GM10847 (cell line): ENCODE results near the gene SLC9A8.

Experiments
- POLR2A ChIP-seq: IDR thresholded peaks from 2 replicates; pipeline ENCODE4 v1.6.1; 2011; ENCODE audit not compliant: insufficient read length; ENCODE audit errors: extremely low read depth

Gene SLC9A8

DNA sequence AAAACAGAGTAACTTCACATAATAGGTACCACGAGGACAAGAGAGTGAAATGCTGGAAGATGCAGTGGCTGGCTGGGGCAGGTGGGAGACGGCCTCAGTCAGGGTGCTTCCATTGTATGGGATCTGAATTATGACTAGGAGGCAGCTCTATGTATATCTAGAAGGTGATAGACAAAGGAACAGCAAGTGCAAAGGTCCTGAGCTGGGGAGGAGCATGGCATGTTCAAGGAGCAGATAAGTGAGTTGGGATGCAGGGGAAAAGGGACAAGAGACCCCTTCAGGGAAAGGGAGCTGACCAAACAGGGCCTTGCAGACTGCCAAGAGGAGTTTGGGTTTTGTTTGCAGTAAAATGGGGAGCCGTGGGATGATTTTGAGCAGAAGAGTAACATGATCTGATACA is 8.3 kb upstream of the SLC9A8 start:
- TF ChIP-seq POLR2A, result no peak

GRCh38 chr20:49808753-49809152 is 3.9 kb upstream of the SLC9A8 start:
- no peak for TF ChIP-seq POLR2A

GRCh38 chr20:49809803-49810359 is 2.7 kb upstream of the SLC9A8 start:
- no peak for TF ChIP-seq POLR2A

- TF ChIP-seq POLR2A, result no peak
Observed at GRCh38 chr20:49810491-49811190, 2.0 kb upstream of the SLC9A8 start.

DNA sequence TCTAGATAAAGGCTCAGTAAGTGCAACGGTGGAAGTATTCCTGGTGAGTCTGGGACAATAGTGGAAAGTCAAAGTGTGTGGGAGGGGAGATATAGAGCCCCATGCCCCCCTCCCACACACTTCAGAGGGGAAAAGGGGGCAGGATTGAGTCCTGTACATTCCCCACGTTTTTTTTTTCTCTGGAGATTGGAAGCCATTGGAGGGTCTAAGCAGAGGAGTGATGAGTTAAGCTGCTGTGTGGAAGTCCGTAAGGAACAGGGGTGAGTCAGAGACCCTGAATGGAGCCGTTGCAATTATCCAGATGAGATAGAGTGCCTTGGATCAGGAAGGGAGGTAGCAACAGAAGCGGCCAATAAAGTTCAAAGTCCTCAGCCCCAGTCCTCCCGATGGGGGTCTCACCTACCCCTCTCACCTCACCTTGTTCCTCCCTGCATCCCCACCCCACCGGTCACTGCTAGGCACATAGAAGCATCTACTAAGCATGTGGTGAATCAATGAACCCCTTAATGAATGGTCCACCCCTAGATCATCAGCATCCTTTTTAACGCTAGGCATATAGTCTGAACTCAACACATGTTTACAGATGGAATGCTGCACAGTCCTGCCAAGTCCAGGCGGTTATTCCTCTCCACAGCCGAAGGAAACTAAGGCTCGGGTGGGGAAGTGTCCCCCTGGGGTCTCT is 662 bp upstream of the SLC9A8 start:
- no peak for TF ChIP-seq POLR2A

GRCh38 chr20:49813305-49813974 is 812 bp downstream of the SLC9A8 start:
- no peak for TF ChIP-seq POLR2A

DNA sequence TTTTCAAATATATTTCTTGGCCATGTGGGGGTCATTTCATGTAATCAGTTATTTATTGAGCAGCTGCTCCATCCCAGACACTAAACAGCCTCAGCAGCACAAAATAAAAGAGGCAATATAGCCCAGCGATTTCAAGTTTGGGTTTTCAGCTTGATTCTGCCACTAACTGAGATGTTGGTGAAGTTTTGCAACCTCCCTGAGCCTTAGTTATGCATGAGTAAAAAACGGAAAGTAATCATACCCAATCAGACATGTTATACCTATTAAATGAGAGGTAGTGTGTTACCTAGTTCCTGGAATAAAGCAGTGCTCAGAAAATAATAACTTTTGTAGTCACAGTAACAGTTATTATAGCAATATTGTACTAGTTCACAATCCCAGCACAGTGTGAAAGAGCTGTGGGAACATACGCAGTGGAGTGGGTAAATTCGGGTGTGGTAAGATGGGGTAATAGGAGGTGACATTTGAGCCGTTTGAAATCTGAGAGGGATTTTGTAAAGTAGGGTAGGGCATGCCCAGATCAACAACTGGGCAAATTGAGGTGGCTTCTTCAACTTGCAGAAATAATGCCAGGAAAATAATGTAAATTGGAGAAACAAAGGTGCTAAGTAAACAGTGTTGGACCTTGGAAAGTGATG is 1.5 kb downstream of the SLC9A8 start:
- TF ChIP-seq POLR2A, result no peak

- TF ChIP-seq POLR2A, result no peak
Observed at GRCh38 chr20:49818816-49819215, 6.2 kb downstream of the SLC9A8 start.

- no peak for TF ChIP-seq POLR2A
Observed at GRCh38 chr20:49819702-49820101, 7.1 kb downstream of the SLC9A8 start.

DNA sequence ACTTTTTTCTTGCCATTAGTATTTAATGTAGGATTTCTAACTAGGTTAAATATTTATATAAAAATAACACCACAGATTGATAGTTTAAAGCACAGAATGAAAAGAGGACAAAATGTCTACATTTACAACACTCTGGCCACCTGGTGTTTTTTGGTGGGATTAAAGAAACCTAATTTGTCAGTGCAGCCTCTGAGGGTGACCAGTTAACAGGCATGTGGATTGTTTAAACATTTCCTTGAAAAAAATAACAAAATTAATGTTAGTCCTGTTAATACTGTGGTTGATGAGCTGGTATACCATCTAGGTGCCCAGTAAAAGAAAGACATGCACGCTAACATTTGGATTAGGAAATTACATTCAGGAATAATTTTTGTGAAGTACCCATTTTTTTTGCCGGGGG is 8.8 kb downstream of the SLC9A8 start:
- no peak for TF ChIP-seq POLR2A

DNA sequence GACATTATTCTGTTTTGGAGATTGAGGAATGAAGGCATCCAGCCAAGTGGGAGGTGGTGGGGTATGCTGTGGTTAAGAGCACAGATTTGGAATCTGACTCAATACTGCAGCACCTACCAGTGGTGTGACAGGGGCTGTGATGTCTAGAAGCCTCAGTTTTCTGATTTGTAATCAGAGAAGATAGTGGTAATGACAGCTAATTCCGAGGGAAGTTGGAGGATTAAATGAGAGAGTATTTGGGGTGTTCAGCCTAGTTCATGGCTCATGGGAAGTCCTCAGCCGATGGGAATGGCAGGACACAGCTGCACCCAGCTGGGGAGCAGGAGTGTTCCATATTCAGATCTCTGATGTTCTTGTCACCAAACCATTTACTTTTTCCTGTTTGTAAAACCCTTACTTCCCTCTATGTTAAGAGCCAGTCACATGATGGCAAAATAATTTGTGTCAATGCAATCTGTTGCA is 9.3 kb downstream of the SLC9A8 start:
- no peak for TF ChIP-seq POLR2A

GRCh38 chr20:49823152-49823847 is 10.7 kb downstream of the SLC9A8 start:
- no peak for TF ChIP-seq POLR2A

DNA sequence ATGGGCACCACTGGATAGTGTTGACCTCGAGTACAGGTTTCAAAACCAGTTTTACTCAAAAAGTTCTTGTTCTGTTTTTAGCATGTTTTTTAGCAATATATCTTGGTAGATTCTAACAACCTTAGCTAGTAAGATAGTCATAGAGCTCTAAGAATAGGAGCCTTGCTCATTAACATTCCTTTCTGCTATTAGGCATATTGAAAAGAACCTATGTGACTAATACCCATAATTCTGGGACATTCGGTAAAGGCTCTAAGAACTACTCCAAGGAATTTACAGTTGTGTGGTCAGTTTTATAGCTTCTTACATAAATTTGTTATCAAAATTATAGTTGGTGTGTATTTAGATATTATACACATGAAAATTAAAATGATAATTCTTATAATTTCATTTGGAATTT is 11.6 kb downstream of the SLC9A8 start:
- no peak for TF ChIP-seq POLR2A

GRCh38 chr20:49825521-49826033 is 12.9 kb downstream of the SLC9A8 start:
- TF ChIP-seq POLR2A, result no peak
